IMR-90 (cell line): ENCODE results near the gene GPR3.
"Not testable (repeated sequence)": the region's sequence is repeated elsewhere in the genome, so short reads cannot be mapped to it uniquely, and the experiment has no call there.

Source experiments
- CTCF ChIP-seq: conservative IDR thresholded peaks from 2 replicates; pipeline ENCODE4 v1.5.1; 2012; ENCODE audit warnings: mild to moderate bottlenecking, low read depth, low read length, improper control_type of control experiment
- POLR2A ChIP-seq: IDR thresholded peaks from 2 replicates; pipeline ENCODE4 v1.6.1; 2012; ENCODE audit warnings: mild to moderate bottlenecking, low read depth, low read length

DNA sequence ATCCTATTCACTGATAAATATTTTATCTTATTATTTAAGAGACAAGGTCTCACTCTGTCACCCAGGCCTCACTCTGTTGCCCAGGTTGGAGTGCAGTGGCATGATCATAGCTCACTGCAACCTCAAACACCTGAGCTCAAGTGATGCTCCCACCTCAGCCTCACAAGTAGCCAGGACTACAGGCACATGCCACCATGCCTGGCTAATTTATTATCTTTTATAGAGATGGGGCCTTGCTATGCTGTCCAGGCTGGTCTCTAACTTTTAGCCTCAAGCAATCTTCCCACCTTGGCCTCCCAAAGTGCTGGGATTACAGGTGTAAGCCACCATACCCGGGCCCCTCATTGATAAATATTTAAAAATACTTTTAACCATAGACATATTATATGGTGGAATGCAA is 40.3 kb downstream of the GPR3 start:
- not testable (repeated sequence) for TF ChIP-seq CTCF, POLR2A
